Tongue (tissue), 2 donors: ENCODE measurements around the gene BORCS5. TPM values are rescaled to one million over a fixed set of nuclear protein-coding genes. Genes with fewer than 3 reads are reported as not detected.

Experiments used
- DNase-seq: peaks from one replicate; pipeline ENCODE4 v3.0.0-alpha.2; 2015
- total RNA-seq: library from RNA; depleted of rRNA; stranded (reverse); fragments of >200 nt; gene quantifications from one replicate; pipeline ENCODE4 v1.2.3, GENCODE V29; 2014

Gene BORCS5
- total RNA-seq, 1 donor from 2014 or later, result 35.7 TPM

DNA sequence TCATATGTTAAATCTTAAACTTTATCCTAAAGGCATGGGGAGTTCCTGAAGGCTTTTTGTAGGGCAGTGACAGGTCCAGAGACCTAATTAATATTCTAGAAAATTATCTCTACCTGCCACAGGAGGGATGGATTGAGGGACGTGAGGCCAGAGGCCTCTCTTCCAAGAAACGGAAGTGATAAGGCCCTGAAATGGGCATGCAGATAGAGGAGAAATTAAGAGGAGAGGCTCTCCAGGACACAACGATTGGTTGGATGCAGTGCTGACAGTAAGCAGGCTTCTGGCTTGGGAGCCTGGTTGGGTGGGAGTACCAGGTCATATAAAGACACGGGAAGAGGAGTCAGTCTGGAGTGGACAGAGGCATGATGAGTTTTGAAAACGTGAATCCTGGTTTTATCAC lies 3.1 kb upstream of the BORCS5 start:
- DNase-seq, result no peak

DNA sequence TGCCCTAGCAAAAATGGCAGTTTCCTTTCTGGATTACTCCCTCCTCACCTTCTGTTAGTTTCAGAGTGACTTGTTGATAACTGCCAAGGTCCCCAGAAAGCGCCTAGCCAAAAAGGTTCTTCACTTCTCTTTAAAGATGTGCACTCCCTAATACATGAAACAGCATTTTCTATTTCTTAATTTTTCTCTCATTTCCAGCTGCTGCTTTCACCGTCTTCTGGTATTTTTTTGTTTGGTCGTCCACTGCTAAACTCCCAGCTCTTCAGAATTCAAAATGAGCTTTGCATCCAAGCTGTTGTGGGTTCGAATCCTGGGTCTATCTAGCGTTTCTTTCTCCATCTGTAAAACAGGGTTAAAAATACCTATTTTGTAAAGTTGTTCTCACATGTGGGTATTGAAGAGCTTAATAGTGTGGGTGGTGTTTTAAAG lies 397 bp upstream of the BORCS5 start:
- no peak for DNase-seq

DNA sequence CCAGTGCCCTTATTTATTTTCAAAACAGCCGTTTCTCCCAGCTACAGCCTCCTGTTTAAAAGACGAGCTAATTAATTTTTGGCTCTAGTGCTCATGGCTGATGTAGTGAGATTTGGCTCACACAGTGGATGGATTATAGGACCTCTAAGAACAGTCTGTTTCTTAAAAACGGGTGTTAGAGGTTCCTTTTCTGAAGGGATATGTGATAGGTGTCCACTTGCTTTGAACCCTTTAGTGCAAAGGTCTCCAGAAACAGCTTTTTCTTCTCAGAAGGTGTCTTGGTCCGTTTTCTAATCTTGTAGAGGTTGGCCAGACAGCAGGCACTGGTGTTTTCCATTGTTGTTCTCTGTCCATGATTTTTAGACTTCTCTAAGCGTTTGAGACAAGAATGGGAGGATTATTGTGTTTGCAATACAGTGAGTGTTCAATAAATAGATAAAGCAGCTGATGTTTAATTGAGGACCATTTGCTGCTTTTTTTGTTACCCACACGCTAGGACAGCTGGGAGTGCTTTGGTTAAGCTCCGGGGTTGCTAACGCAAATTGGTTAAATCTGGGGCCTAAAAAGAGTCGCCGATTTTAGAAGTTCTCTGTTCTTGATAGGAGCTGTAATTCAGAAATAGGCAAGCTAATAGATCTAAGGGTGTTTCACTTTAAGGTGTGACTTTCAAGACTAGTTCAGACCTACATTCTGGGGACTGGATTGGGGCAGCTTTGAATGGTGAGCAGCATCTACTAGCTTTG lies 1.0 kb downstream of the BORCS5 start:
- peak; percentile 87 for DNase-seq

DNA sequence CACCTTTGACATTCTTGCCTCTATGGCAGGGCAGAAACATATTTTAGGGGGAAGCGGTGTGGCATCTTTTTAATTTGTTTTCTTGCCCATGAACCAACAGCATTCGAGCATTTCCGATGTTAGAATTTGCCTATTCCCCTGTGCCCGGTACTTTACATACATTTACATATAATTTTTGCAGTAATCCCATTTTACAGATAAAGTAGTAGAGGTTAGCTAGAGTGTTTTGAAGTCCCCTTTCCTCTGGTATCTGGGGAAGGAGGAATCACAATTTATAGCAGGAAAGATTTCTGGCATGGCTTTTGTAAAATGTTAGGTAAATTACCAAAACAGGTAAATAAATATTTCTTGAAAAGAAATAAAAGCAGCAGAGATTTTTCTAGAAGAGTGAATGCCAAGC lies 1.6 kb downstream of the BORCS5 start:
- DNase-seq, result no peak

DNA sequence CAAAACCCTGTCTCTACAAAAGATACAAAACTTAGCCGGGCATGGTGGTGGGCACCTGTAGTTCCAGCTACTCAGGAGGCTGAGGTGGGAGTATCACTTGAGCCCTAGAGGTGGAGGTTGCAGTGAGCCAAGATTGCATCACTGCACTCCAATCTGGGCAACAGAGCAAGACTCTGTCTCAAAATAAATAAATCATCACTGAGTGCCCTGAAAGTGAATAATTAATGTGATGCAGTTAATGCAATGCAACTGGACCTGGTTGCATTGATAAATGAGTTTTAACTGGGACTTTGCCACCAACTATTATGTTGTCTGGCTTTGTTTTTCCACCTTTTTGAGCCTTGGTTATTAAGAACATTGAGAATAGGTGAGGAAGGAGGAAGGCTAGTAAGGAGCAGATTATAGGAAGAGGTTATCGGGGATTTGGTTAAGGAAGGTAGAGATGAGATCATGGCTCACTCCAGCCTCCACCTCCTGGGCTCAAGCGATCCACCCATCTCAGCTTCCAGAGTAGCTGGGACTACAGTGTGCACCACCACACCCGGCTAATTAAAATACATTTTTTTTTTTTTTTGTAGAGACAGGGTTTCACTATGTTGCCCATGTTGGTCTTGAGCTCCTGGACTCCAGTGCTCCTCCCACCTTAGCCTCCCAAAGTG lies 8.0 kb downstream of the BORCS5 start:
- no peak for DNase-seq

DNA sequence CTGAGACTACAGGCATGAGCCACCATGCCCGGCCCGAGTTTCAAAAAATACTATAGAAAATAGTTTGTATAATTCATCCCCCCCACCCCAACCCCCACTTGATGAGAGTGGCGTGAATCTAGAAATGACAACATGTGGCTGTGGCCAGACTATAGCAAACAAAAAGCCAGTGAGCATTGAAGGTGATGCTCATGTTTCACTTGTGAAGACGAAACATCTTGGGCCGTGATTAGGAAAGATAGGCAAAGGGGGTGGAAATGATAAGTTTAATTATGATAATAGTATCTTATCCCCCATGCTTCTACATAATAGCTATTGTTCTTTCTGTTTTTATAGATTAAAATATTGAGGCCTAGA lies 8.5 kb downstream of the BORCS5 start:
- no peak for DNase-seq

DNA sequence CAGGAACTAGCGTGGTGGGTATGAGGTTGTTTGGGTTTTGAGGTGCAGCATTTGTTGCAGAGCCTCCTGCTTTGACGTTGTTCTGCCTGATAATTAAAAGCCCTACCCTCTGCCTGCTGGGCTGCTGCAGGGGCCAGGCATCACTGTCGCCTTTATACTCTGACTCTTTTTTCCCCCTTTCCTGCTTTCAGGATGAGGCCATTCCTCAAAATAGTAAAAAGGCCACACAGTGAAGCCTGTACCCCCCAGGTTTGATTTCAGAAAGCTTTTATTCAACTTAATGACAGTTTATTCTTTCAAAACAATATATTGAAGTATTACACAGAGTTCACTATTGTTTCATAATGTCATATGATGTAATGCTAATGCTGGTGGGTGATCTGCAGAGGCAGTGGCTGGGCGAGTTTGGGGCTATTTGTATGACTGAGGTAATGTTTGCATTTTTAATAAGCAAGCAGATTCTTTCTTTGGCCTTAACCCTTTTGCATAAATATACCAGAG lies 9.1 kb downstream of the BORCS5 start:
- DNase-seq, result no peak

DNA sequence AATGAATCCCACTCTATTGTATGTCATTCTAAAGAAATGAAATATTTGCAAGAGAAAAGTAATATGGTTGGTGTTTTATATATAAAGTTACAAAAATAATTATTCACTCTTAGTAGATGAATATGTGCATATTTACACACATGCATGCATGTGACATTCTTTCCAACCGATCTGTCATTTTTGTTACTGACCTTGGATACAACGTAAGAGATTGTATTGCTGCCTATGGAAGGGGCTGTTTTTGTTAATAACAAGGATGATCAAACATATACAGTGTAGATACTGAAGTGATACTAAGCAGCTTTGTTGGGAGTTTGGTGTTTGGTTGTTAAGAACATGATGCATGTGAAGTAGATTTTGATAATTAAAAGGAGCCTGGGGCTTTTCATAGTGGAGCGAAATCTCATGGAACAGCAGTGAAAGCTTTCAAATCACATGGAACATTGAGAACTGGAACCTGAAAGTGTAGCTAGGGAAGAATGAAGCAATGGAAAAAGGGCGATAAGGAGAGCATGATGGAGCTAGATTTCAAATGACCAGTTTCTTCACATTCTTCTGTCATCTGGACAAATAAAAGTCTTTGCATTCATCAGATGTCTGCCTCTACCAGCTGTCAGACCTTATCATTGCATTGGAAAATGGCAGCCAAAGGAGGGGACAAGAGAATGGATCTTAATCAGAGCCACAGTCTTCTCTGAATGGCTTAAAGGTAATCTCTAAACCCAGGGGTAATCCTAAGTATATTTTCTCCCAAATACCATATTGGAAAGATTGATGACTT lies 10.0 kb downstream of the BORCS5 start:
- DNase-seq, result no peak

DNA sequence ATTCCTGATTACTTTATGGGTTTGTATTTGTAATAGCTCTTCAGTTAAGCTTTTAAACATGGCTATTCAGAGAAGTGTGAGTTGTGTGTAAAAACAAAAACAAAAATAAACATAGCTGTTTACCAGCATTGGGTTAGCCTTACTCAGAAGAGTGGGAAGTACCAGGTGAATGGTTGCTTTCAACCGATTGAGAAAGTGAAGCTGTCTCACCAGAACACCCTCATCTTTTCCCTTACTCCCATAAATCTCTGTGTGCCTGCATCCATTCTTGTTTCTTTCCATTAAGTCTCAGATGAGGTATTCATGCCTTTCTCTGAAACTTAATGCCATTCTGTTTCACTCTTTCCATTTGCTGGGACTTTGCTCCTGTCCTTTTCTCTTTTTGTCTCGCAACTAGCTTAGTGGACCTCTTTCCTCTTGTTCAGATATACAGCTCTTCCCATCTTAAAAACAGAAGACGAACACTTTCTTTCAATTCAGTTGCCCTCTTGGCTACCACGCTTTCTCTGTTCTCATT lies 10.7 kb downstream of the BORCS5 start:
- DNase-seq, result no peak

DNA sequence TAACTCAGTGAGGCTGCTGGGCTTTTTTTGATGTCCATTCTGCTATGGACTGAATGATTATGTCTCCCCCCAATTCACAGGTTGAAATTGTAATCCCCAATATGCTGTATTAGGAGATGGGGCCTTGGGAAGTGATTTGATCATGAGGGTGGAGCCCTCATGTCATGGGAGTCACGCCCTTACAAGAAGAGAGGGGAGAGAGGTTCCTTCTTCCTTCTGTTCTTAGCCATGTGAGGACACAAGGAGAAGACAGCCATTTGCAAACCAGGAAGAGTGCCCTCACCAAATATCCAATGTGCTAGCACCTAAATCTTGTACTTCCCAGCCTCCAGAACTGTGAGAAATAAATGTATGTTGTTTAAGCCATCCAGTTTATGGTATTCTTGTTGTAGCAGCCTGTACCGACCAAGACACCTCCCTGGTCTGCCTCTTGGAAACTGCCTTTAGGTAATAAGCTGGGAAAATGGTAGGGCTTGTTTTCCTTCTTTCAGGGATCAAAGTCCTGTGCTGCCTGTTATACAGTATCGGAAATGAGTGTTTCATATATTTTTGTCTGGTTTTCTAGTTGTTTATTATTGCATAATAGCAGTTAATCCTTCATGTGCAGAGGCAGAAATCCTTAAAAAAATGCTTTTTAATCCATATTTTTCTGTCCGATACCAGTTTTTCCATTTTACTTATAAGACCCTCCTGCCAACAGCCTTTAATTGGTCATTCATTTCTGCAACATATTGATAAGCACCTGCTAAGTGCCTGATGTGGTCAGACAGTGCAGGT lies 16.3 kb downstream of the BORCS5 start:
- no peak for DNase-seq

DNA sequence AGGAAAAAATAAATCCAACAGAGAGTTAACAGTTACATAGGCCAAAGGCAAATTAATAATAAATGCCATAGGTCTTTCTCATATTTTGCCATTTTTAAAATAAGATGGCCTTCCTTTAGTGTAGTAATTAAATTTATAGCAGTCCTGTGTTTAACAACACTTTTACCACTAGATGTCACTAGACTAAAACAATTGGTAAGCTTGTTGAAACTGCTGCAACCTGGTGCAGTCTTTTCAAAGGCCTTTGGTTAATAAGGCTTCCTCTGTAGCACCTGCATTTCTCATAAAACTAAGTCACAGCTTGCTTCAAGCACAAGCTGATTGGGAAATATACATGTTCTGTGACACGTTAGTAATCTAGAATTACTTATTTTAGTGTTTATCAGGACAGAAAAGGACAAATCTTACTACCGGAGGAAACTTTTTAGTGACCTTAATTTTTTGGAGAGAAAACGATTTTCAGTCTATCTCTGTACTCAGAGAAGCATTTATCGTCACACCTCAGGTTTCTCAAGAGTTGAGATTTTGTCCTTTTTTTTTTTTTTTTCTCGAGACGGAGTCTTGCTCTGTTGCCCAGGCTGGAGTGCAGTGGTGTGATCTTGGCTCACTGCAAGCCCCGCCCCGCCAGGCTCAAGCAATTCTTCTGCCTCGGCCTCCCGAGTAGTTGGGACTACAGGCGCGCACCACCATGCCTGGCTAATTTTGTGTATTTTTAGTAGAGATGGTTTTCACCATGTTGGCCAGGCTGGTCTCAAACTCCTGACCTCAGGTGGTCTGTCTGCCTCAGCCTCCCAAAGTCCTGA lies 20.0 kb downstream of the BORCS5 start:
- DNase-seq, result peak; percentile 86

DNA sequence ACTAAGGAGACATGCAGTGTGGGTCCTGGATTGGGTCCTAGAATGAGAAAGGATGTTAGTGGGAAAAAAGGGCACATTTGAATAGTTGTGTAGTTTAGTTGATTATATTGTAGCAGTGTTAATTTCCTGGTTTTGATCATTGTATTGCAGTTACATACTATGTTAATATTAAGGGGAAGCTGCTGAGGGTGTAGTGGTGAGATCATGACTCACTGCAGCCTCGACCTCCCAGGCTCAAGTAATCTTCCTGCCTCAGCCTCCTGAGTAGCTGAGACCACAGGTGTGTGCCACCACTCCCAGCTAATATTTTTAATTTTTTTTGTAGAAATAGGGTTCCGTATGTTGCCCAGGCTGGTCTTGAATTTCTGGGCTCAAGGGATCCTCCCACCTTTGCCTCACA lies 21.7 kb downstream of the BORCS5 start:
- no peak for DNase-seq

DNA sequence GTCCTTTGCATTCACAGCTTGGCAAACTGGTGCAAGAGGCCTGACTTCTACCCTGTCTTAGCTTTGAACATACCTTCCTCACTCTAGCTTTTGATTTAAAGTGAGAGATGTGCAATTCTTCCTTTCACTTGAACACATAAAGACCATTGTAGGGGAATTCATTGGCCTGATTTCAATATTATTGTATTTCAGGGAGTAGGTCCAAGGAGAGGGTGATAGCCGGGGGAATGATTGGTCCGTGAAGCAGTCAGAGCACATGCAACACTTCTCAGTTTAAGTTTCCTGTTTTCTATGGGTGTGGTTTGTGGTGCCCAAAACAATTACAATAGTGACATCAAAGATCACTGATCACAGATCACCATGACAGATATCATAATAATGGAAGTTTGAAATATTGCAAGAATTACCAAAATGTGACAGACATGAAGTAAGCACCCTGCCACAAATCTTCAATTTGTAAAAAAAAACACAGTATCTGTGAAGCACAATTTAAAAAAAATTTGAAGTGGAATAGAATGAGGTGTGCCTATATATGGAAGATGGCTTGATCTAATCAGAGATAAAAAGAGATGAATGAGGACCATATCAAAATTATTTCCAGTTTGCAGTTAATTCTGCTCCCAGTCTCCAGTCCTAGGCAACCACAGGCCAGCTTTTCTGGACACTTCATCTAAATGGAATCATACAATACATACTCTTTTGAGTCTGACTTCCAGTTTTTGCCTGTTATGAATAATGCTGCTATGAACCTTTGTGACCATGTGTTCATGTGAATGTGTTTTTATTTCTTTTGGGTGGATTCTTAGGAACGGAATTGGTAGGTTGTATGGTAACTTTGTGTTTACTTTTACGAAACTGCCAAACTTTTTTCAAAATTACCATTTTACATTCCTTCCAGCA lies 23.2 kb downstream of the BORCS5 start:
- no peak for DNase-seq

DNA sequence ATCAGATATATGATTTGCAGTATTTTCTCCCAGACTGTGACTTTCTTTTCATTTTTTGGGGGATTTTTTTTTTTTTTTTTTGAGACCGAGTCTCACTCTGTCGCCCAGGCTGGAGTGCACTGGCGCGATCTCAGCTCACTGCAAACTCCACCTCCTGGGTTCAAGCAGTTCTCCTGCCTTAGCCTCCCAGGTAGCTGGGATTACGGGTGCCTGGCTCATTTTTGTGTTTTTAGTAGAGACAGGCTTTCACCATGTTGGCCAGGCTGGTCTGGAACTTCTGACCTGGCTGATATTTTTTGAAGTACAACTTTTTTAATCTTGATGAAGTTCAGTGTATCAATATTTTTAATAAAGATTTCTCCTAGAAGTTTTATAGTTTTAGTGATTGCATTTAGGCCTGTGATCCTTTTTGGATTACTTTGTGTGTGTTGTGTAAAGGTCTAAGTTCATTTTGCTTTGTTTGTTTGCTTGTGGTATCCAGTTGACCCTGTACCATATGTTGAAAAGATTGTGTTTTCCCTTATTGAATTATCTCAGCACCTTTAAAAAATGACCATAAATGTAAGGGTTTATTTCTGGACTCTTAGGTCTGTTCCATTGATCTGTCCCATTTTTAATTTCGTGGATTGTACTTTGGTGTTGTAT lies 24.2 kb downstream of the BORCS5 start:
- DNase-seq, result no peak

DNA sequence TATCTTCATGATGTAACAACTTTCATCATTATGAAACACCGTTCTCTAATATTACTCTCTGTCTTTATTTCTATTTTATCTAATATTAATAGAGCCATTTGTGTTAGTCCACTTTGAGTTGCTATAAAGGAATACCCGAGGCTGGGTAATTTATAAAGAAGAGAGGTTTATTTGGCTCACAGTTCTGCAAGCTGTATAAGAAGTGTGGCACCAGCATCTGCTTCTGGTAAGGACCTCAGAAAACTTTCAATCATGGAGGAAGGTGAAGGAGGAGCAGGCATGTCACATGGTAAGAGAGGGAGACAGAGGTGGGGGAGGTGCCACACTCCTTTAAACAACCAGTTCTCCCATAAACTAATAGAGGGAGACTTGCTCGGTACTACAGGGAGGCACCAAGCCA lies 25.1 kb downstream of the BORCS5 start:
- no peak for DNase-seq

DNA sequence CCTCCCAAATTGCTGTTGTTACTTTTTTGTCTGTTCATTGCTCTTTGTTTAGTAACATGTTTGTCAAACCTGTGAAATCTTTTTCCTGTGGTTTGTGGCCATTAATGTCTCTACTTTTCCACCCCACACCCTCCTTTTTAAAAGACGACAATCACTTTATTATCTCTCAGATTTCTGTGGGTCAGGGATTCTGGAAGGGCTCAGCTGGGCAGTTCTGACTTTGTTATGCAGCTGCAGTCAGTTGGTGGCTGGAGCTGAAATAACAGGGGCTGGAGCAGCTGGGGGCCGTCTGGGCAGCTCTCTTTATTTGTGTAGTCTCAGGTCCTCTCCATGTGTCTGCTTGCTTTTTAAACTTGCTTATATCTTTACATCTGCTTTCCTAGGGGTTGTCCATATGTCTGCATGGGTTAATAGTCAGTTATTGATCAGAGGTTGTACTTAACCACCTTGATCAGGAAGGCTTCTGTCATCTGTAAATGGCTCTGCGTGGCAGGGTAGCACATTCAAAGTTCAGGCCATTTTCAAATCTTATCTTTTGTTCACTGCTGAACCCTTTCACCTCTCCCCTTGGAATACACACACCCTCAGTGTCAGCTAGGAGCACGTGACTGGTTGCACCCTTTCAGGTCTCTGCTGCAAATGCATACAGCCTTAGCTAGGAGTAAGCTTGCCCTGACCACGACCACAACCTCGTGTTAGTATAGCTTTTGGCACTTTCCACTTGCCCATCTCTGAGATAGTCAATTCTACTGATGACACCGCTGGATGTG lies 27.9 kb downstream of the BORCS5 start:
- DNase-seq, result no peak

DNA sequence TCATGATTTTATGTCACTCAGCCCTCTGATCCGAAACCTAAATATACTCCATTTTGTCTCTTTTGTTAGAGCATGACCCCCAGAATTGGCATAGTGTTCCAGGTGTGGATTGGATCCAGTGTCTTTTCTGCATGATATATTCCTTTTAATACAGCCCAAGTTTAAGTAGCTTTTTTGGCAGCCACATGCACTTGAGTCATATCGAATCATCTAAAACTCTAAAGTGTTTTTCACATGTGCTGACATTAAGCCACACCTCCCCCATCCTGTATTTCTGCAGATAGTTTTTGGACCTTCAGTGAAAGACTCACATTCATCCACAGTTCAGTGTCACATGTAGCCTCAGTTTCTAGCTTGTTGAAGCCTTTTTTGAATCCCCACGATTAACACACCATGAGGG lies 30.6 kb downstream of the BORCS5 start:
- DNase-seq, result peak; percentile 33

DNA sequence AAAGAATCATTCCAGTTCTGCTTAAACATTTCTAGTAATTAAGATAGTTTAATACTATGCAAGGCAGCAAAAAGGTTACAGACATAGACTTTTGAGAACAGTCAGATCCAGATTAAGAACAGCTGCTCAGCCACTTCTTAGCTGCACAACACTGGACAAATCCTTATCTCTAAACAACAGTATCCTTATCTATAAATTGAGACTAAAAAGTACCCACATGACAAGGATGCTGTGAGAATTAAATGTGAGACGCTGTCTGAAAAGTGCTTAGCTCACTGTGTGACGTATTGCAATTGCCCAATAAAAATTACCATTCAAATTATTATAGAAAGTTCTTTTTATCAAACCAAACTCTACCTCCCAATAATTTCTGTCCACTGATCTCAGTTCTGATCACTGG lies 35.5 kb downstream of the BORCS5 start:
- no peak for DNase-seq

DNA sequence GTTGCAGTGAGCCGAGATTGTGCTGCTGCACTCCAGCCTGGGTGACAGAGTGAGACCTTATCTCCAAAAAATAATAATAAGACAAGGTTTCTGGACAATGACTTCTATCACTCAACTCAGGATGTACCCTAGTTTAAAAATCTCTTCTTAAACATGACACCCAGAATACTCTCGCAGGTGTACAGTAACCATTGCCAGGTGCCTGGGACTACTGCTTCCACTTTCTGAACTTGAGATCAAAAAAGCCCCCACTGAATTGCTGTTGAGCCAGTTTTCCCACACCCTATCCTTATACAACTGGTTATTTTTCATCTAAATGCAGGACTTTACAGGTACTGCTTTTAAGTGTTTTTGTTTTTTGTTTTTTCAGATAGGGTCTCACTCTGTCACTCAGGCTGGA lies 36.3 kb downstream of the BORCS5 start:
- DNase-seq, result no peak
